Loucy (cell line): ENCODE results near the gene DNMBP.

ENCODE experiments used
- EZH2phosphoT487 ChIP-seq: fragments of 200-600 bp; IDR thresholded peaks from 2 replicates; pipeline ENCODE4 v1.6.1; 2018; ENCODE audit warnings: antibody characterized with exemption, mild to moderate bottlenecking, moderate library complexity, borderline replicate concordance
- TF ChIP-seq, protein P1 (sequence below): fragments of 200-600 bp; sonication (generic); conservative IDR thresholded peaks from 2 replicates; pipeline ENCODE4 v1.5.1; 2014; ENCODE audit warnings: mild to moderate bottlenecking, antibody characterized with exemption, low read length

DNA sequence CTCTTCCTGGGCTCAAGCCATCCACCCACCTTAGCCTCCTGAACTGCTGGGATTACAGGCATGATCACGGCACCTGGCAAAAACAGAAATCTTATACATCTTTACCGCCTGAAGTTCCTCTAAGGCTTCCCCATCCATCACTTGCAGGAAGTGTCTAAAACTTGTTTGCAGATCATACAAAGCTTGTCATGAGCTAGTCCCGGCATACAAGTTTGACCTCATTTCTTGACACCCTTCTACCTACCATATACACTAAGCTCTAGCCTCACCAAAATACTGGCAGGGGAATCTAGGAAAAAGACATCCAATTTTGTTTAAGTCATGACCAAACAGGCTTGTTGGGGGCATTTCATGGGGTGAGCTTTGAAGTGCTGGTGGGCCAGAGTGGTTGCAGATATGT, 14.5 kb downstream of the DNMBP start:
- TF ChIP-seq, protein P1, sequence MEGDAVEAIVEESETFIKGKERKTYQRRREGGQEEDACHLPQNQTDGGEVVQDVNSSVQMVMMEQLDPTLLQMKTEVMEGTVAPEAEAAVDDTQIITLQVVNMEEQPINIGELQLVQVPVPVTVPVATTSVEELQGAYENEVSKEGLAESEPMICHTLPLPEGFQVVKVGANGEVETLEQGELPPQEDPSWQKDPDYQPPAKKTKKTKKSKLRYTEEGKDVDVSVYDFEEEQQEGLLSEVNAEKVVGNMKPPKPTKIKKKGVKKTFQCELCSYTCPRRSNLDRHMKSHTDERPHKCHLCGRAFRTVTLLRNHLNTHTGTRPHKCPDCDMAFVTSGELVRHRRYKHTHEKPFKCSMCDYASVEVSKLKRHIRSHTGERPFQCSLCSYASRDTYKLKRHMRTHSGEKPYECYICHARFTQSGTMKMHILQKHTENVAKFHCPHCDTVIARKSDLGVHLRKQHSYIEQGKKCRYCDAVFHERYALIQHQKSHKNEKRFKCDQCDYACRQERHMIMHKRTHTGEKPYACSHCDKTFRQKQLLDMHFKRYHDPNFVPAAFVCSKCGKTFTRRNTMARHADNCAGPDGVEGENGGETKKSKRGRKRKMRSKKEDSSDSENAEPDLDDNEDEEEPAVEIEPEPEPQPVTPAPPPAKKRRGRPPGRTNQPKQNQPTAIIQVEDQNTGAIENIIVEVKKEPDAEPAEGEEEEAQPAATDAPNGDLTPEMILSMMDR: no peak
- TF ChIP-seq EZH2phosphoT487: no peak
